Measurements from ENCODE around the gene MTG2. TPM values are rescaled to one million over a fixed set of nuclear protein-coding genes. Genes with fewer than 3 reads are reported as not detected.

The MTG2 gene
- total and polyA plus RNA-seq, 2 of the 13 experiments (the other 11 are each of a cell fraction or from before 2014, with no cell fraction given) = 20.4 to 37.8 TPM

- TF ChIP-seq ATRX (CRISPR knock-in tag; IDR thresholded peaks at IDR 0.05; ENCODE audit: borderline replicate concordance) (no peak), IRF9 (CRISPR knock-in tag; IDR thresholded peaks at IDR 0.05; ENCODE audit: borderline replicate concordance) (peak; percentile 60; the same call in 1 of the 2 replicates), TIGD3 (CRISPR knock-in tag; IDR thresholded peaks at IDR 0.05; ENCODE audit: borderline replicate concordance) (no peak), LRRFIP1 (CRISPR knock-in tag; conservative IDR thresholded peaks at IDR 0.05) (0 out of 2 replicates have a peak, but pooled peaks have one; percentile 51), ZSCAN25 (CRISPR knock-in tag; IDR thresholded peaks at IDR 0.05) (no peak), MXD1 (CRISPR knock-in tag; IDR thresholded peaks at IDR 0.05) (peak; percentile 83), ELF4 (CRISPR knock-in tag; IDR thresholded peaks at IDR 0.05; ENCODE audit: borderline replicate concordance) (no peak), ZNF547 (CRISPR knock-in tag; IDR thresholded peaks at IDR 0.05) (peak; percentile 85; the same call in 1 of the 2 replicates), ZNF12 (CRISPR knock-in tag; IDR thresholded peaks at IDR 0.05) (peak; percentile 77; the same call in 1 of the 2 replicates), FOXP1 (IDR thresholded peaks at IDR 0.05) (no peak), FOXP1 (CRISPR knock-in tag; IDR thresholded peaks at IDR 0.05) (no peak), ZNF609 (CRISPR knock-in tag; IDR thresholded peaks at IDR 0.05; ENCODE audit: borderline replicate concordance) (no peak), ZNF878 (CRISPR knock-in tag; IDR thresholded peaks at IDR 0.05) (no peak), NFKB2 (CRISPR knock-in tag; IDR thresholded peaks at IDR 0.05; ENCODE audit: borderline replicate concordance) (peak; percentile 86; the same call in 1 of the 2 replicates), NR2F2 (IDR thresholded peaks at IDR 0.05; ENCODE audit: borderline replicate concordance, low read depth) (no peak), ARNT (IDR thresholded peaks at IDR 0.05) (no peak), WIZ (CRISPR knock-in tag; IDR thresholded peaks at IDR 0.05) (peak; percentile 82; the same call in 1 of the 2 replicates), ZBTB7B (CRISPR knock-in tag; IDR thresholded peaks at IDR 0.05) (peak; percentile 49; the same call in 1 of the 2 replicates)
These were observed 37.3 kb downstream of the MTG2 start, which contains the start of gene HRH3 (continued) for GRCh38 chr20:62219992-62220665.

Measured in HepG2 (cell line).